Peyer's patch (tissue), 4 donors: ENCODE measurements around the gene LTB4R. TPM values are rescaled to one million over a fixed set of nuclear protein-coding genes. Genes with fewer than 3 reads are reported as not detected.
"Not testable (repeated sequence)": the region's sequence is repeated elsewhere in the genome, so short reads cannot be mapped to it uniquely, and the experiment has no call there.

ENCODE experiments used
- DNase-seq, 3 donors: peaks; one replicate each; pipeline ENCODE4 v3.0.0-alpha.2; 2017 to 2019
- H3K27ac ChIP-seq, 4 donors: fragments of 200-600 bp; sonication (generic); one replicate each; pipeline ENCODE4 v1.5.1; 2016 to 2019
- H3K27me3 ChIP-seq, 2 donors: fragments of 200-600 bp; sonication (generic); one replicate each; pipeline ENCODE4 v1.5.1; 2019
- H3K36me3 ChIP-seq, 3 donors: fragments of 200-600 bp; sonication (generic); one replicate each; pipeline ENCODE4 v1.5.1; 2016 to 2019
- H3K4me1 ChIP-seq, 4 donors: fragments of 200-600 bp; sonication (generic); one replicate each; pipeline ENCODE4 v1.5.1; 2016 to 2019
- H3K4me3 ChIP-seq, 4 donors: fragments of 200-600 bp; sonication (generic); 1 replicate in 3 of 4; 2 replicates in 1 of 4; pipeline ENCODE4 v1.5.1; 2016 to 2019; ENCODE audit warnings: mild to moderate bottlenecking in 1 of 4
- H3K9me3 ChIP-seq, 4 donors: fragments of 200-600 bp; sonication (generic); one replicate each; pipeline ENCODE4 v1.5.1; 2016 to 2019; ENCODE audit warnings: mild to moderate bottlenecking in 1 of 4
- POLR2A ChIP-seq, 2 donors: fragments of 450-650 bp; IDR thresholded peaks; one replicate each; pipeline ENCODE4 v1.5.1; 2017; ENCODE audit warnings: antibody characterized with exemption in 2 of 2, mild to moderate bottlenecking in 2 of 2, moderate library complexity in 2 of 2
- total RNA-seq, 4 donors: library from RNA; depleted of rRNA; stranded (reverse); fragments of >200 nt; gene quantifications; one replicate each; pipeline ENCODE4 v1.1.0, GENCODE V29; 2016
- TF ChIP-seq, protein P1 (sequence below), 6 experiments: fragments of 450-650 bp in 4 of 6; fragments of 200-600 bp in 2 of 6; sonication (generic) in 1 of 6; IDR thresholded peaks; one replicate each; pipeline ENCODE4 v1.5.1; 2017 to 2019; ENCODE audit warnings: antibody characterized with exemption in 6 of 6, mild to moderate bottlenecking in 3 of 6, moderate library complexity in 1 of 6

LTB4R gene
- total RNA-seq, 4 donors from 2014 or later, result 5.1 to 28.5 (median 10.1) TPM

DNA sequence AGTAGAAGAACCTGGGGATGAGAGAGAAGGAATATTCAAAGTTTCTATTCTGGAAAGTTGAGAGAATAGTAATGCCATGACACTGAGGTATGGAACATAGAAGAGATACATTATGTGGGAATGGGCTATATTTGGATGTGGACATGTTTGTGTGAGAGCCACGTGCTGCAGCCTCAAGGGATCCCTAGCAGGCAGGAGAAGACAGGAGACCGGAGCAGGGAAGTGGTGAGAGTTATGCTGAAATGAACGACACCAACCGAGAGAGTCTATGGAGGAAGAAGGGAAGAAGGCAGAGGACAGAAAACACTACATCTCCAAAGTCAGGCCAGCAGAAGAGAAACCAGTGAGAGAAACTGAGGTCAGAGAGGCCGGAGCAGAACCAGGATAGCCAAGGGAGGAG, 38.4 kb downstream of the LTB4R start:
- H3K4me3 ChIP-seq, result no peak overlapping the region
- H3K36me3 ChIP-seq, result no peaks in the 10 kb centered on the region
- H3K27ac ChIP-seq, result no peak overlapping the region
- H3K4me1 ChIP-seq, result peaks cover 0 to 17% (median 0%) of the 10 kb centered on the region in 4 donors
- H3K27me3 ChIP-seq, result no peaks in the 10 kb centered on the region
- no peak for DNase-seq
- TF ChIP-seq, protein P1, sequence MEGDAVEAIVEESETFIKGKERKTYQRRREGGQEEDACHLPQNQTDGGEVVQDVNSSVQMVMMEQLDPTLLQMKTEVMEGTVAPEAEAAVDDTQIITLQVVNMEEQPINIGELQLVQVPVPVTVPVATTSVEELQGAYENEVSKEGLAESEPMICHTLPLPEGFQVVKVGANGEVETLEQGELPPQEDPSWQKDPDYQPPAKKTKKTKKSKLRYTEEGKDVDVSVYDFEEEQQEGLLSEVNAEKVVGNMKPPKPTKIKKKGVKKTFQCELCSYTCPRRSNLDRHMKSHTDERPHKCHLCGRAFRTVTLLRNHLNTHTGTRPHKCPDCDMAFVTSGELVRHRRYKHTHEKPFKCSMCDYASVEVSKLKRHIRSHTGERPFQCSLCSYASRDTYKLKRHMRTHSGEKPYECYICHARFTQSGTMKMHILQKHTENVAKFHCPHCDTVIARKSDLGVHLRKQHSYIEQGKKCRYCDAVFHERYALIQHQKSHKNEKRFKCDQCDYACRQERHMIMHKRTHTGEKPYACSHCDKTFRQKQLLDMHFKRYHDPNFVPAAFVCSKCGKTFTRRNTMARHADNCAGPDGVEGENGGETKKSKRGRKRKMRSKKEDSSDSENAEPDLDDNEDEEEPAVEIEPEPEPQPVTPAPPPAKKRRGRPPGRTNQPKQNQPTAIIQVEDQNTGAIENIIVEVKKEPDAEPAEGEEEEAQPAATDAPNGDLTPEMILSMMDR (IDR thresholded peaks at IDR 0.05), result no peak
- no peak for TF ChIP-seq POLR2A (IDR thresholded peaks at IDR 0.05)
- H3K9me3 ChIP-seq, result no peaks in the 10 kb centered on the region

DNA sequence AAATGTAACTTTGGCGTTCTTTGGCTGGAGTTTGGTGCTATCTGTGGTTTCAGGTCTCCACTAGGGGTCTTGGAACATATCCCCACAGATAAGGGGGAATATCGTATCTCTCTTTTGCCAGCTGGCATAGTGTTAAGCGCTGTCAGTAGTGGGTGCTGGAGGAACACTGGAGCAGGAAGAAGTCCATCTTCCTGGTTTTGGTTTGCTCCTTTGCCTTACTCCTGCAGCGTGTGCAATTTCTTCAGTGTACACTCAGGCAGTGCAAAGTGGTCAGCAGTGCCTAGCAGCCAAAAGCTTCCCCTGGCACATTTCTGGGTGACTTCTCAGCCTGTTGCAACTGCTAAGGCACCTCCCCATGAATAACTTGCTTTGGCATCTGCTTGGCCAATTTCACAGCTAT, 40.2 kb downstream of the LTB4R start:
- H3K4me3 ChIP-seq, result no peak overlapping the region

GRCh38 chr14:24353559-24354481, 42.5 kb downstream of the LTB4R start:
- H3K4me3 ChIP-seq, result no peak overlapping the region
- H3K27me3 ChIP-seq, result no peaks in the 10 kb centered on the region
- no peak for TF ChIP-seq POLR2A (IDR thresholded peaks at IDR 0.05)
- TF ChIP-seq, protein P1 (IDR thresholded peaks at IDR 0.05), result no peak
- peak overlapping the region in 3 of 4 donors; percentile 43 to 81 (median 71) for H3K27ac ChIP-seq
- no peaks in the 10 kb centered on the region for H3K36me3 ChIP-seq
- DNase-seq, result peak in 2 of 3 donors; percentile 78 to 89
- no peaks in the 10 kb centered on the region for H3K9me3 ChIP-seq
- peaks cover 0 to 8% (median 0%) of the 10 kb centered on the region in 4 donors for H3K4me1 ChIP-seq

More for the DNA sequence above, 40.2 kb downstream of the LTB4R start:
- Histone ChIP-seq H3K27ac (no peak overlapping the region), H3K36me3 (no peaks in the 10 kb centered on the region), H3K9me3 (no peaks in the 10 kb centered on the region), H3K27me3 (no peaks in the 10 kb centered on the region), H3K4me1 (peaks cover 0 to 17% (median 0%) of the 10 kb centered on the region in 4 donors)
- TF ChIP-seq POLR2A (IDR thresholded peaks at IDR 0.05), result no peak
- TF ChIP-seq, protein P1 (IDR thresholded peaks at IDR 0.05), result no peak
- DNase-seq, result no peak

GRCh38 chr14:24354482-24354825, 43.2 kb downstream of the LTB4R start:
- not testable (repeated sequence) for H3K4me1 ChIP-seq, H3K27me3 ChIP-seq, H3K36me3 ChIP-seq, H3K9me3 ChIP-seq, H3K4me3 ChIP-seq, DNase-seq
- H3K27ac ChIP-seq, result peak overlapping the region in 3 of 4 donors; percentile 24 to 81 (median 71)

DNA sequence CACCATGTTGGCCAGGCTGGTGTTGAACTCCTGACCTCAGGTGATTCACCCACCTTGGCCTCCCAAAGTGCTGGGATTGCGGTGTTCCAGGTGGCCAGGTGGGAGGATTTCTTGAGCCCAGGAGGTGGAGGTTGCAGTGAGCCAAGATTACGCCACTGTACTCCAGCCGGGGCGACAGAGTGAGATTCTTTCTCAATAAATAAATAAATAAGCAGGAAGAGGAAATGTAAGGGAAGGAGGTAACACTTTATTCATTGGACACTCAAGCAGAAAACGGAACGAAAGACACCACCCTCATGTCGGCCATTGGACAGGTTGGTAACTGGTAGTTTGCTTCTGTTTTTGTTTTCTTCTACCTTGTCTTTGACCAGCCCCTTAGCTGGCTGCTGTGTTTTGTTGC, 43.7 kb downstream of the LTB4R start:
- no peaks in the 10 kb centered on the region for H3K27me3 ChIP-seq
- H3K4me3 ChIP-seq, result no peak overlapping the region
- H3K36me3 ChIP-seq, result no peaks in the 10 kb centered on the region
- H3K4me1 ChIP-seq, result peaks cover 0 to 8% (median 0%) of the 10 kb centered on the region in 4 donors
- TF ChIP-seq, protein P1 (IDR thresholded peaks at IDR 0.05), result no peak
- TF ChIP-seq POLR2A (IDR thresholded peaks at IDR 0.05), result no peak
- no peak overlapping the region for H3K27ac ChIP-seq
- no peaks in the 10 kb centered on the region for H3K9me3 ChIP-seq
- no peak for DNase-seq

DNA sequence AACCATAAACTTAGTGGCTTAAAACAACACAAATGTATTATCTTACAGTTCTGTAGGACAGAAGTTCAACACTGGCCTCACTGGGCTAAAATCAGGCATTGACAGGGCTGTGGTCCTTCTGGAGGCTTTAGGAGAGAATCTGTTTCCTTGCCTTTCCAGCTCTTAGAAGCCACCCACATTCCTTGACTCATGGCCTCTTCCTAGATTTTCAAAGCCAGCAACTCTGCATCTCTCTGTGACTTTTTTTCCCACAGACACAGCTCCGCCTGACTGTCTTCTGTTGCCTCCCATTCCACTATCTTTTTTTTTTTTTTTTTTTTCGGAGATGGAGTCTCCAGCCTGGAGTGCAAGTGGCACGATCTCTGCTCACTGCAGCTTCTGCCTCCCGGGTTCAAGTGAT, 44.9 kb downstream of the LTB4R start:
- H3K4me3 ChIP-seq, result no peak overlapping the region
- TF ChIP-seq POLR2A (IDR thresholded peaks at IDR 0.05), result no peak
- TF ChIP-seq, protein P1 (IDR thresholded peaks at IDR 0.05), result no peak

More for the DNA sequence above, 44.9 kb downstream of the LTB4R start:
- no peak for DNase-seq
- Histone ChIP-seq H3K27me3 (no peaks in the 10 kb centered on the region), H3K36me3 (no peaks in the 10 kb centered on the region), H3K4me1 (peaks cover 0 to 8% (median 0%) of the 10 kb centered on the region in 4 donors), H3K27ac (no peak overlapping the region), H3K9me3 (no peaks in the 10 kb centered on the region)
